Measurements from ENCODE around the gene WNT8A.

The WNT8A gene

DNA sequence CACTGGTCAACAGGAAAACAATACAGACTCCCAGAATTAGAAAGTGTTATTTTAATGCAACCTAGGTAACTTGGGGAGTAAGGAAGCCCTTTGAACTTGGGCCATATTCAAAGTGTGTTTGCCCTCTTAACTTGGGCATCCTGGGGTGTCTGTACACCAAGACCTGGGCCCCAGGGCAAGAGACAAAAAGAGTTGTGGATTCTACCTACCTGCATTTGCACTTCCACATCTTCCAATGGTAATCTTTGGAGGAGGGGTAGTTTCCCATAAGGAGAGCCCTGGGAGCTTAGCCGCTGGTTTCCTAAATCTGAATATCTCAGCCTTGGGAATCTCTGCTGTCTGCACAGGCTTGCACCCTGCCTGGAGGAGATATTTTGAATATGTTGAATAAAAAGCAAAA is 8.5 kb downstream of the WNT8A start:
- in situ Hi-C loops (cut with HindIII; ENCODE audit: low sequenced_read_pairs): no loop called here
- DNase-seq (ENCODE audit: low read depth, low spot score): no peak
- H3K4me3 ChIP-seq (ENCODE audit: low read depth, low read length): no peak overlapping the region
- TF ChIP-seq, protein P1, sequence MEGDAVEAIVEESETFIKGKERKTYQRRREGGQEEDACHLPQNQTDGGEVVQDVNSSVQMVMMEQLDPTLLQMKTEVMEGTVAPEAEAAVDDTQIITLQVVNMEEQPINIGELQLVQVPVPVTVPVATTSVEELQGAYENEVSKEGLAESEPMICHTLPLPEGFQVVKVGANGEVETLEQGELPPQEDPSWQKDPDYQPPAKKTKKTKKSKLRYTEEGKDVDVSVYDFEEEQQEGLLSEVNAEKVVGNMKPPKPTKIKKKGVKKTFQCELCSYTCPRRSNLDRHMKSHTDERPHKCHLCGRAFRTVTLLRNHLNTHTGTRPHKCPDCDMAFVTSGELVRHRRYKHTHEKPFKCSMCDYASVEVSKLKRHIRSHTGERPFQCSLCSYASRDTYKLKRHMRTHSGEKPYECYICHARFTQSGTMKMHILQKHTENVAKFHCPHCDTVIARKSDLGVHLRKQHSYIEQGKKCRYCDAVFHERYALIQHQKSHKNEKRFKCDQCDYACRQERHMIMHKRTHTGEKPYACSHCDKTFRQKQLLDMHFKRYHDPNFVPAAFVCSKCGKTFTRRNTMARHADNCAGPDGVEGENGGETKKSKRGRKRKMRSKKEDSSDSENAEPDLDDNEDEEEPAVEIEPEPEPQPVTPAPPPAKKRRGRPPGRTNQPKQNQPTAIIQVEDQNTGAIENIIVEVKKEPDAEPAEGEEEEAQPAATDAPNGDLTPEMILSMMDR (IDR thresholded peaks at IDR 0.05; ENCODE audit: low read depth, low read length): no peak

DNA sequence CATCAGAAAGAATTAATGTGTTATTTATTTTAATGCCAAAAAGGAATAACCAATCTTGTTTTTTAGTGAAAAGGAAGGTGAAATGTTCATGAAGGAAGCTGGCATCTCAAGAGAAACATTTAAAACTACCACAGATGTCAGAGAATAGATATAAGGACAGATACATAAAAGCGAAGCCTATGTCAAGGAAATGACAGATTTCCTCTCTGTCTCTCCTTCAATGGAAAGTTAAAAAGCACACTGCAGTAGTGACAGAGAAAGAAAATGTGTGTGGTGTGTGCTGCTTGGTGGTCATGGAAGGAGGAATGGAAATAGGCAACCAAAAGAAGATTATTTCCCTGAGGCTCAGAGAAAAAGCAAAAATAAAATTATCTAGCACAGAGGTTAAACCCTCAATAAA is 9.2 kb downstream of the WNT8A start:
- in situ Hi-C loops (cut with HindIII; ENCODE audit: low sequenced_read_pairs): no loop called here
- TF ChIP-seq, protein P1 (IDR thresholded peaks at IDR 0.05; ENCODE audit: low read depth, low read length): no peak
- no peak overlapping the region for H3K4me3 ChIP-seq (ENCODE audit: low read depth, low read length)
- no peak for DNase-seq (ENCODE audit: low read depth, low spot score)

DNA sequence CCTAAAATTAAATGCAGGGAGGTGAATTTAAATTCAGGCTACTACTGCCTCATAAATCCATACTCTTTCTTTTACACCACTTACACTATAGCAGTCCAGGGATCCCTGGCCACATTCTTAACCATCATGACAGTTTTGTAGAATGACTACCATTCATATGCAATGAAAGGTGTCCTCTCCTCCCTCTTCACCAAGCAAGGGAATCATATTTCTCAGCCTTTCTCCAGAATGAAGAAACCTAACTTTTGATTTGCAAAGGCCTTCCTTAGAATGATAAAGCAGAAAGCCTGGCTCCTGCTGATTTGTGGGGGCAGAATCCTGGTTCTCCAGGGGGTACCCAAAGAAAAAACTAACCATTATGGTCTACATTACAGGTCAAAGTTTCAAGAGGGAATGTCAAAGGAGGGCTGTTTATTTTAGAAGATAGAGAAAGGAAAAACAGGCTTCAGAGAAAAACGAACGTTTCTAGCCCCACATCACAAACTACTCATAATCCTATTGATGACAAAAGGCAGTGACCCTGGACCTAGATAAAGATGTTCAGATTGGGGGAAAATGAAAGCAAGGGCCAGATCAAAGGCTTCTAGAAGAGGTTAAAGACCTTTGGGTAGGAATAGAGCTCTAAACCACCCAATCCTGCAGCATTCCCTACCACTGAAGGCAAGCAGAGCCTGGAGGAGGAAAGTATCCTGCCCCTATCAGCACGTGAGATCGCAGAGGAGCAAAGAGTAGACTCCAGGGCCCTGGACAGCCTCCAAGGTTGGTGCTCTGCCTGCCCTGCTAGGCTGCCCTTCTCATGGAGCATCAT is 11.5 kb downstream of the WNT8A start:
- in situ Hi-C loops (cut with HindIII; ENCODE audit: low sequenced_read_pairs): no loop called here
- no peak for DNase-seq (ENCODE audit: low read depth, low spot score)
- TF ChIP-seq, protein P1 (IDR thresholded peaks at IDR 0.05; ENCODE audit: low read depth, low read length): no peak

DNA sequence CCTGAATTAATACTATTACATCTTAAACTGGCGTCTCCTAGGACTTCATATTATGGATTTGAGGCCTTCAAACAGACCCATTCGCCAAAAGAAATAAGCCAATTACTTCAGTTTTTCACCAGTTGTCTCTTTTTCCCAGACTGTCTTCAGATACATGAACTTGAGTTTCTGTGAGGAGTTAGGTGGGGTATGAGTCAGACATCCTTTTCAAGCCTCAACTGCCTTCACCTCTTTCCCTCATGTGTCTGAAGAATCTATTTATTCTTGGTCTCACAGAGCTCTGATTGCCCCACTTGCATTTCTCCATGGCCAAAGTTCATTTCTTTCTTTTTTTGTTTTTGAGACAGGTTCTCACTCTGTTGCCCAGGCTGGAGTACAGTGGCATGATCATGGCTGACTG is 12.5 kb downstream of the WNT8A start:
- no peak for DNase-seq (ENCODE audit: low read depth, low spot score)
- in situ Hi-C loops (cut with HindIII; ENCODE audit: low sequenced_read_pairs): no loop called here
- TF ChIP-seq, protein P1 (IDR thresholded peaks at IDR 0.05; ENCODE audit: low read depth, low read length): no peak
- H3K4me3 ChIP-seq (ENCODE audit: low read depth, low read length): no peak overlapping the region

More for the DNA sequence above, 11.5 kb downstream of the WNT8A start:
- H3K4me3 ChIP-seq (ENCODE audit: low read depth, low read length): no peak overlapping the region

DNA sequence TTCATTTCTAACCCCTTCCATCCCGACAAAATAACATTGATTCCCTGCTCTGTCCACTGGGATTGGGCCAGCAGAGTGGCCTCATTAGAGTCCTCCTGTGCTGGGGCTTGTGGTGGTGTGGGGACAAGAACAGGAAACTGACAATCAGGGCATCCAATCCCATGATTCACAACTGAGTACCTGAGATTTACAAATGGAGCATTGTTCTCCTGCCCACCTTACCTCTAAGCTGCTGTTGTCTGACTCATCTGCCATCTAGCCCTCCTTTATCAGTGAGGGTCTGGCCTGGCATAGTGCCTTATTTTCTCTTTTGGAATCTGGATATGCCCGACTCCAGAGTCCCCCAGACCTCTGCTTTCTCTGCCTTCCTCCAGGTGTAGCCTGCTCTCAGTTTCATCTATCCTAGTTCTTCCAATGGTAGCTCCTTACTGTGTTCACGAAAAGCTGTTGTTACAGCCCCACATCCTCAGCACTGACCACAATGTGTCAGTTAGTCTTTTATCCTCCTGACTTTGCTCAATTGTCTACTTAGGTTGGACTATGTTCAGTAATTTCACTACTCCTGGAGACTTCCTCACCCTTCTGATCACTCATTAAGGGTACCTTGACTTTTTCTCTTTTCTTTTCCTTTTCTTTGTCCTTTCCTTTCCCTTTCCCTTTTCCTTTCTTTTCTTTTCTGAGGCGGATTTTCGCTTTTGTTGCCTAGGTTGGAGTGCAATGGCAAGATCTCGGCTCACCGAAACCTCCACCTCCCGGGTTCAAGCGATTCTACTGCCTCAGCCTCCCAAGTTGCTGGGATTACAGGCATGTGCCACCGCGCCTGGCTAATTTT is 13.4 kb downstream of the WNT8A start:
- DNase-seq (ENCODE audit: low read depth, low spot score): no peak
- TF ChIP-seq, protein P1 (IDR thresholded peaks at IDR 0.05; ENCODE audit: low read depth, low read length): no peak
- in situ Hi-C loops (cut with HindIII; ENCODE audit: low sequenced_read_pairs): no loop called here
- no peak overlapping the region for H3K4me3 ChIP-seq (ENCODE audit: low read depth, low read length)

DNA sequence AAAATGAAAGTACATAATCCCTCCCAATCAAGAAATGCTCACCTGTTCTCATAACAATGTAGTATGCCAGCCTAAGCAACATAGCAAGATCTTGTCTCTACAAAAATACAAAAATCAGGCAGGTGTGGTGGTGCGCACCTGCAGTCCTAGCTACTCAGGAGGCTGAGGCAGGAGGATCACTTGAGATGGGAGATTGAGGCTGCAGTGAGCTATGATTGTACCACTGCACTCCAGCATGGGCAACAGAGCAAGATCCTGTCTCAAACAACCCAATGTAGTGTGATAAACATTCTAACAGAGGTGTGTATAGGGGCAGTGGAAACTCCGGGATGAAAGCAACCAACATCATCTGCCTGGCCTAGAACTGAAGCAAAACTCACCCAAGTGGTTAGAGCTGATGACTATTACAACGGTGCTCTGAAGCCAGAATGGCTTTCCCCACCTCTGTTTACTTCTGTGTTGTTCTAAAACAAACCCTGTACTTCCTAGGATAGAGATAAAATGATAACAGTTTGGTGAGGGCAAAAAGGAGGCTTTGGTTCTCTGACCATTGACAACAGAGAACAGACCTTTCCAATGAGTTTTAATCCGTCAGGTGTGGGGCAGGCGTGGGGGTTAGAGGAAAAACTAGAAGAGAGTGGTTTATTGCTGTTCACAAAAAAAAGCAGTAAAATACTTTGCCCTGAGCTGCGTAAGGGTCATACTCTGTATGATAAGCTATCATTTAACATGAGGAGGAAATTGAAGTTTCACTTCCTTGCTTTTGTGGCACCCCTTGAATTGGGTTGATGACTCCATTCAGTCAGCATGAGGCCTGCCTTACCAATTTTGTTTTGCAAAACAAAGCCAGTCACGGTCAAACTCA is 18.9 kb downstream of the WNT8A start:
- in situ Hi-C loops (cut with HindIII; ENCODE audit: low sequenced_read_pairs): no loop called here
- TF ChIP-seq, protein P1 (IDR thresholded peaks at IDR 0.05; ENCODE audit: low read depth, low read length): no peak
- no peak overlapping the region for H3K4me3 ChIP-seq (ENCODE audit: low read depth, low read length)
- DNase-seq (ENCODE audit: low read depth, low spot score): no peak
